ENCODE measurements around the gene ITIH2.
A peak's percentile ranks its signal among the peaks of the same experiment; 100 is the strongest.
"Not testable (repeated sequence)": the region's sequence is repeated elsewhere in the genome, so short reads cannot be mapped to it uniquely, and the experiment has no call there.

The ITIH2 gene, protein sequence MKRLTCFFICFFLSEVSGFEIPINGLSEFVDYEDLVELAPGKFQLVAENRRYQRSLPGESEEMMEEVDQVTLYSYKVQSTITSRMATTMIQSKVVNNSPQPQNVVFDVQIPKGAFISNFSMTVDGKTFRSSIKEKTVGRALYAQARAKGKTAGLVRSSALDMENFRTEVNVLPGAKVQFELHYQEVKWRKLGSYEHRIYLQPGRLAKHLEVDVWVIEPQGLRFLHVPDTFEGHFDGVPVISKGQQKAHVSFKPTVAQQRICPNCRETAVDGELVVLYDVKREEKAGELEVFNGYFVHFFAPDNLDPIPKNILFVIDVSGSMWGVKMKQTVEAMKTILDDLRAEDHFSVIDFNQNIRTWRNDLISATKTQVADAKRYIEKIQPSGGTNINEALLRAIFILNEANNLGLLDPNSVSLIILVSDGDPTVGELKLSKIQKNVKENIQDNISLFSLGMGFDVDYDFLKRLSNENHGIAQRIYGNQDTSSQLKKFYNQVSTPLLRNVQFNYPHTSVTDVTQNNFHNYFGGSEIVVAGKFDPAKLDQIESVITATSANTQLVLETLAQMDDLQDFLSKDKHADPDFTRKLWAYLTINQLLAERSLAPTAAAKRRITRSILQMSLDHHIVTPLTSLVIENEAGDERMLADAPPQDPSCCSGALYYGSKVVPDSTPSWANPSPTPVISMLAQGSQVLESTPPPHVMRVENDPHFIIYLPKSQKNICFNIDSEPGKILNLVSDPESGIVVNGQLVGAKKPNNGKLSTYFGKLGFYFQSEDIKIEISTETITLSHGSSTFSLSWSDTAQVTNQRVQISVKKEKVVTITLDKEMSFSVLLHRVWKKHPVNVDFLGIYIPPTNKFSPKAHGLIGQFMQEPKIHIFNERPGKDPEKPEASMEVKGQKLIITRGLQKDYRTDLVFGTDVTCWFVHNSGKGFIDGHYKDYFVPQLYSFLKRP

DNA sequence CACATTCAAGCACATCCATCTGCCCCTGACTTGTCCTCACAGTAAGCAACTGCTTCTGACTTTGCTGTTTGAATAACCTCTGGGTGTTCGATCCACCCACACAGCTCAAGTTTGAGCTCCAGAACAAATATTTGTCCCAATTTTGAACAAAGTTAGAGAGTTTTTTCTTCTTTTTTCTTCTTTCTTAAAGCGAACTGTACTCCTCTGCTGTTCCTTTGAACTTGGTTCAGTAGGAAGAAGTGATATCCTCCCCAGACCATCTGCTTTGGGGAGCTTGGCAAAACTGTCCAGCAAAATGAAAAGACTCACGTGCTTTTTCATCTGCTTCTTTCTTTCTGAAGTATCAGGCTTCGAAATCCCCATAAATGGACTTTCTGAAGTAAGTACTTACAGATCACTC is at the start of gene ITIH2:
Gene ITIH2, plus strand, starts transcription at position 177 of the 400 bp plus-strand sequence. Its CDS starts 119 bp downstream, at position 296.
- no peak for DNase-seq

DNA sequence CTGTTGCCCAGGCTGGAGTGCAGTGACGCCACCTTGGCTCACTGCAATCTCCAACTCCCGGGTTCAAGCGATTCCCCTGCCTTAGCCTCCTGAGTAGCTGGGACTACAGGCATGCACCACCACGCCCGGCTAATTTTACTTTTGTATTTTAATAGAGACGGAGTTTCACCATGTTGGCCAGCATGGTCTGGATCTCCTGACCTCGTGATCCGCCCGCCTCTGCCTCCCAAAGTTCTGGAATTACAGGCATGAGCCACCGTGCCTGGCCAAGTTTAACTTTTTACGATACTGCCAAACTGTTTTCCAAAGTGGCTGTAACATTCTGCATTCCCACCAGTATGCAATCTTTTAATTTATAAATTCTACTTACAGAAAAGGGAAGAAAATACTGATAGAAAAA is 46.0 kb upstream of the ITIH2 start:
- DNase-seq, result not testable (repeated sequence)

DNA sequence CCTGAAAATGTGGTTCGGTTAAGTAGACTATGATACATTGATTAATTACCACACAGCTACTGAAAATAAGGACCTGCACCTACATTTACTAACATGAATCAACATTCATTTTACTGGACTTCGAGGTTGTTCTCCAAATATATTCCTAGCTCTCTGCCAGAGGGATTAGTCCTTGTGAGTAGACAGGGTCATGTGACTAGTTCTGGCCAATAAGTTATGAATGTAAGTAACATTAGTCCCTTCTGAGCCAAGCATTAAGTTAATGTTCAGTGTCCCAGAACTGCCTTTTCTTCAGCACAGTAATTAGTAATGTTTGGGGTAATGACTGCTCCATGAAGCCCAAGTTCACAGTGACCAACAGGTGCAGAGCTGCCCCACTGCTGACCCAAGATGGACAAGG is 45.6 kb upstream of the ITIH2 start:
- DNase-seq, result no peak

DNA sequence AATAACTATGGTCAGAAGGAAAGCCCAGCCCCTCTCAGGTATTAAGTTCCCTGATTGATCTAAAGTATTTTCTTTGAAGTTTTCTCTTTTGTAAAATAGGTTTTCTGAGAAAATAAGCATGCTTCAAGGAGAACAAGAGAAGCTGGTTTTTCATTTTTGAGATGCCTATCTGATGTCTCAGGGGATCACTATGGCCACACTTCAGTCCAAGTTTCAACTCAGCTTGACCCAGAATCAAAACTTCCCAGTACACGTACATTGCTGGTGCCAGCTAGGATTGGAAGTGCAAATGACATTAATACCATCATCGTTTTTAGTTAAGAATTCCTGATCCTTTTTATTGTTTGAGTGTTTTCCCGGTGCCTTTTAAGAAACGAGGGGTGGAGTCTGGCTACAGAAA is 43.6 kb upstream of the ITIH2 start:
- DNase-seq, result no peak

DNA sequence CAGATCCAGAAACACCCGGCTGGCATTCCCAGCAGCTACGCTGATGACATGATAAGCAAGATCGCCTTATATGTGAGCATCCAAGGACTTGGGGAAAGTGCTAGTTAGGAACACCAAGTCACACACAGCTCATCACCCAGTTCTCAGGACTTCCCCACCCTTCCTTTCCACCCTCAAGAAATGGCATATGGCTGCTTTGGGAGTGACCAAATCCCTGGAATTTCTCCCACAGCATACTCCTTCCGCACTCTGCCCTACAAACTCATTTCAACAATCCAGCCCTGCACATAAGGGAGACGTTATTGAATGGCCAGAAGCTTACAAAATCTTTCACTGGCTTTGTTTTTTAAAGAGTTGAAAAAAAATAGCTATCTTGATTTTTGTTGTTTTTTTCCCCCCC is 40.6 kb upstream of the ITIH2 start:
- no peak for DNase-seq

DNA sequence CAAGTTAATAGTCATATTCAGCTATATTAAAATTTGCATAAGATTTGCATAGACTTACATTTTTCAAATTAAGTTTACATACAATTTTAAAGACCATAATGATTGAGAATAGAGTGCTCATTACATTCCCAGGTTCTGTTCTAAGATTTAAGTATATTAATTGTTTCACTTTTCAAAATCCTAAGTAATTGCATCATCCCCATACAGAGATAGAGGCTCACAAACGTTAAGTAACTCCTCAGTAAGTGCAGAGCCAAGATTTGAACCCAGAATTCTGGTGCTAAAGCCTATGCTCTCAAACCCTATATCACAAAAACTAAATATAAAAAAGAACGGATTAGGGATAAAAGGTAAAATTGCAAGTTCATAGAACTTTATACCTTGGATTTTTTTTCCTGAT is 38.4 kb upstream of the ITIH2 start:
- no peak for DNase-seq

DNA sequence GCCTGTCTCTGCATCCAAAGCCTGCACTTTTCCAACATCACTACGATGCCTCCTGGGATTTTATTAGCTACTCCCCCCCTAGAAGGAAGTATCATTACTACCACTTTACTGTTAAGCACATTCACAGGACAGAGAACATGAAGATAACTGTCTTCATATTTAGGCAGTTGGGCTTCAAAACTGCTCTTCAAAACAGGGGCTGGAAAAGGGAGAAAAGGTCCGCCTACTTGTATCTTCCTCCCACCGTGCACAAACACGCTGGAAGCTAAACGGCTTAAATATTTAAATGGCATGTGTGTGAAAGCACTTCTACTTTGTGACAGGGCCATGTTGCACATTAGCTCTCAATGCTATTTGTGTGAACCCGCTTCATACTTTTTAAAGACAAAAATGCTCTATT is 37.3 kb upstream of the ITIH2 start:
- no peak for DNase-seq

DNA sequence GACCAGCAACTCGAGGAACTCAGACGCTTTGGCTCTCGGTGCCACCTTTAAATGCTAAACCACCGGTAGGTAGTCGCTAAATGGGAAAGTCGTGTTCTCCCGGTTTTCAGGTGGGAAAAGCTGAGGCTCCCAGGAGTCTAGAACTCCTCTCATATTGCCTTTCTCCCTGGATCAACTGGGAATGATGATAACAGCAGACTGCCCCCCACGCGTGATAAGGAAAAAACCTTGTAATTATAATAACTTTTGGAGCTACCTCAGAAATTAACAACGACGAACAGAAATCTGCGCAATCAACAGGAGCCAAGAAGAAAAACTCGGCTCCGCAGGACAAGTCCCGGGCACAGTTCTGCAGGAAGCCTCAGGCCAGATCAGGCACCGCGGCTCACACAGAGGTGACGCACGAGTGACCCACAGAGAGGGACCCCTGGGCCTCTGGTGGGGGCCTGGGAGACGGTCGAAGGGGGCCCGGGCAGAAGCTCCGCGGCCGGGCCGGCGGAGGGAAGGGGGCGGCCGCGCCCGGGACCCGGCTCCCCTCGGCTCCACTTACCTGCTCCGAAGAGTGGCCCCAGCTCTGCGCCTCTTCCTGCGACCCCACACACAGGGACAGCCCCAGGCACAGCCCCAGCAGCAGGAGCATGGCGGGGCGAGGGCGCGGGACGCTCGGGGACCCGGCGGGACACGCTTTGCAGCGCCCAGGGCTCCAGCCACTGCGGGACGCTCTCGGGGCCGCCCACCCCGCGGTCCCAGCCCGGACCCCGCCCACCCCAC is 36.7 kb upstream of the ITIH2 start, which contains the start of gene ITIH5:
Gene ITIH5, minus strand, starts transcription at position 714 of the 771 bp plus-strand sequence. Its CDS starts 74 bp downstream, at position 640.
- DNase-seq, result no peak

DNA sequence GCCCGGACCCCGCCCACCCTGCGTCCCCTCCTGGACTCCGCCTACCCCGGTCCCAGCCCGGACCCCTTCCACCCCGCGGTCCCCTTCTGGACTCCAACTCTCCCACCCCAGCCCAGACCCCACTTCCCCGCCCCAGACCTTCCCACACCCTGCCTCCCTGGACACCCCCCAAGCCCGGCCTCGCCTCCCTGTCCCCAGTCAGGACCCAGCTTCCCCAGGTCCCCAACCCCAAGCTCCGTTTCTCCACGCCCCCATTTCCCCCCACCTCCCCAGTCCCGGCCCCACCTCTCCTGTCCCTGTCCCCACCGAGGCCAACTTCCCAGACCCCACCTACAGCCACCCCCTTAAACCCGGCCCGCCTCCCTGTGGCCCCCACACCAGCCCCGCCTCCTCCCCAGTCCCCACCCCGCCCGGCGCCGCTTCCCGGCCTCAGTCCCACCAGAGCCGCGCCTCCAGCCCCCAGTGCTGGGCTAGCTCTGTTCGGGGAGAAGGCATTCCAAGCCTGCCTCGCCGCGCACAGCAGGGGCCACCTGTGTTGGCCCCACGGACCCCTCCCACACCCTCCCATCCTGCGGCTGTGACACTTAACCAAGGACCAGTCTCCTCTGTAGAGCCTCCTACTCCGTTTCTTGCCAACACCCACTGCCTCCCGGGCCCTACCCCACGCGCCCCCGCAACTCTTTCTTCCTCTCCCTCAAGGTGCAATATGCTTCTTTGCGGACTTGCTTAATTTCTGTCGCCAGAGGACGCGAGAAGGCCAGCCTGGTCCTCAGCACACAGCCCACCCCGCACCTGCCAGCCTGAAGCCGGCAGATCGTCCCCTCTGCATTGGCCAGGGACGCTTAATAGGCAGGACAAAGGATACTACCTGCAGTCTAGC is 35.6 kb upstream of the ITIH2 start:
- no peak for DNase-seq

DNA sequence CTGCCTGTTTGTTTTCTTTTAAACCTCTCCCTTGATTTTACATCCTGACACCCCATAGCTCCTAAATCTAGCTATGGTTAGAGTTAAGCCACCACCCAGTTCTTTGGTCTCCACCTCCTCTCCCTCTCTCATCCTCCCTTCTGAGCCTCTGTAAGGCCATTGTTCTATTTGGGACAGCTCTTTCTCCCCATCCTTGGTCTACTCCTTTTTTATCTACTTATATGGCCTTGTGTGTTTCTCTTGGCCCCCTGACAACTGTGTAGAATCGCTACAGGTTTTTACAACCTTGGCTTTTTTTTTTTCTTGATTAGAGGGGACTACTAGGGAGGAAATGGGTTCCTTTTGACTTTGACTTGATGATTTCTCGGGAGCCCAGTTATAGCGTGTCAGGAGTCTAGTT is 33.0 kb upstream of the ITIH2 start:
- DNase-seq, result no peak

DNA sequence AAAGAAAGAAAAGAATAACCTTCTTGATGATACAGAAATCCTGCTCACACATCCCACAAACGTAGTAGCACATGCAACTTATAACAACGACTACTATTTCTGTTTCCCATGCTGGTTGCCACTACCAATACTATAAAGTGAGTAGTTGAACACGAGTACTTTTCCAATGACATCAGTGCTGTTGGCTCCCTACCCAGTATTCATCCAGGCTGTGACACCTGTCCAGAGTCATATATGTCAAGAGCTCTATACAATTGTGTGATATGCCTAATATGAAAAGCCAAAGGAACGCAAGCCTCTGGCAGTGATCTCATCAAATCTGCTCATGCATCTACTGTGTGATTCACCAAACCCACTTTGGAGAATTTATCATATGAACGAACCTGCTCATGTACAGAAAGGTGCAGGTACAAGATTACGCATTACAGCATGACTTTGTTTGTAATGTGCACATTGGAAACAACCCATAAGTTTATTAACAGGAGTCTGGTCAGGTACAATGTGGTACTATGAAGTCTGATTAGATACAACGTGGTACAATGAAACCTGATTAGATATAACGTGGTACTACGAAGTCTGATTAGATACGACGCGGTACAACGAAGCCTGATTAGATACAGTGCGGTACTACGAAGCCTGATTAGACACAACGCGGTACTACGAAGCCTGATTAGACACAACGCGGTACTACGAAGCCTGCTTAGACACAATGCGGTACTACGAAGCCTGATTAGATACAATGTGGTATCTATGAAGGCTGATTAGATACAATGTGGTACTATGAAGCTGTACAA is 30.6 kb upstream of the ITIH2 start:
- no peak for DNase-seq

DNA sequence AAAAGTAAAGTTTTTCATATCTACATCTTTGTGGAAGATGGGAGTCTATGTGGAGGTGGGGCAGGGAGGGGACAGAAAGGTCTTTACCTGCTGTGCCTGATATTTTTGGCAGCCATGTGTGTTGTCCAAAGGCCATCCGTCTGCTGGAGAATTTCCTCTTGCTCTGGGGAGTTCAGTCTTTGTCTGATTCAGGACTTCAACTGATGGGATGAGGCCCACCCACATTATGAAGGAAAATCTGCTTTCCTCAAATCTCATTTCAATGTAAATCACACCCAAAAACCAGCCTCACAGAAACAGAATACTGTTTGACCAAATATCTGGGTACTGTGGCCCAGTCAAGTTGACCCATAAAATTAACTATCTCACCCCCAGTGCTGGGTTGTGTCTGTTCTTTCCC is 23.9 kb upstream of the ITIH2 start:
- no peak for DNase-seq

DNA sequence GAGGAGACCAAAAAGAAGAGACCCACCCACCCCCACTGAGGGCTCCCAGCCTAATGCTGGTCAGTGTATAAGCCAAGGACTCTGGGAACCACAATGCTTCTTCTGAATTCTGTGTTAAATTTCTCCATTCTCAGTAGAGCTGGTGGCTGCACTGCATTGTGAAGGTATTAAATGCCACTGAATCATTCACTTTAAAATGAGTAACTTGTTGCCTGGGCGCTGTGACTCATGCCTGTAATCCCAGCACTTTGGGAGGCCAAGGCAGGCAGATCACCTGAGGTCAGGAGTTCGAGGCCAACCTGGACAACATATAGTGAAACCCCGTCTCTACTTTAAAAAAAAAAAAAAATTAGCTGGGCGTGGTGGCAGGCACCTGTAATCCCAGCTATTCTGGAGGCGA is 23.0 kb upstream of the ITIH2 start:
- DNase-seq, result not testable (repeated sequence)

DNA sequence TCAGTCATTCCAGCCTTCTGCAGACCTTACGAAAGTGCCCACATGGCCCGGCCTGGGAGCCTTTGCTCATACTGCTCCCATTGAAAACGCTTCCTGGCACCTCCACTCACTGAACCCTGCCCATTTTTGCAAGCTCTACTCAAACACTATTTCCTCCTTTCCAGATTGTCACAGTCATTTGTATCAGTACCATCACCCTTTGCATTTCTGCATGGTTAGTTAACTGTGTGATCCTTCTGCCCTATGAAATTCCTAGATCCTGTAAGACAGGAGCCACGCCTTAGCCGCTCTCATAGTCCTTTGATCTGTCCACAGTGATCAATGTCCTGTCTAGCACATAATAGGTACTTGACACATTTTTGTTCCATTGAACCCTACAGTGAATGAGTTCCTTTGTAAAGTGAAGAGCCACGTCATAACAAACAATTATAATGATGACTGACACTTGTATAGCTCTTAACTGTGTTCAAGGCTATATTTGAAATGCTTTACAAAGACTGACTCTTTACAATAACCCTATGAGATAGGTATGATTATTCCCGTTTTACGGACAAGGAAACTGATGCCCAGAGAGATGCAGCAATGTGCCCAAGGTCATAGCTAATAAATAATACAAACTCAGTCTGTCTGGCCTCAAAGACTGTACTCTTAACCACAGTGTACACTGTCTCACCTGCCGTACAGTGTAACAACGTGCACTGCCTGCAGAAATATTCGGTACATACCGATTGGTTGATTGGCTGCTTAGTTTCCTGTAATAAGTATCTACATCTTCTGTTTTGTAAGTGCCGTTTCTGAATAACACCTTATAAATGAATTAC is 16.6 kb upstream of the ITIH2 start:
- no peak for DNase-seq

DNA sequence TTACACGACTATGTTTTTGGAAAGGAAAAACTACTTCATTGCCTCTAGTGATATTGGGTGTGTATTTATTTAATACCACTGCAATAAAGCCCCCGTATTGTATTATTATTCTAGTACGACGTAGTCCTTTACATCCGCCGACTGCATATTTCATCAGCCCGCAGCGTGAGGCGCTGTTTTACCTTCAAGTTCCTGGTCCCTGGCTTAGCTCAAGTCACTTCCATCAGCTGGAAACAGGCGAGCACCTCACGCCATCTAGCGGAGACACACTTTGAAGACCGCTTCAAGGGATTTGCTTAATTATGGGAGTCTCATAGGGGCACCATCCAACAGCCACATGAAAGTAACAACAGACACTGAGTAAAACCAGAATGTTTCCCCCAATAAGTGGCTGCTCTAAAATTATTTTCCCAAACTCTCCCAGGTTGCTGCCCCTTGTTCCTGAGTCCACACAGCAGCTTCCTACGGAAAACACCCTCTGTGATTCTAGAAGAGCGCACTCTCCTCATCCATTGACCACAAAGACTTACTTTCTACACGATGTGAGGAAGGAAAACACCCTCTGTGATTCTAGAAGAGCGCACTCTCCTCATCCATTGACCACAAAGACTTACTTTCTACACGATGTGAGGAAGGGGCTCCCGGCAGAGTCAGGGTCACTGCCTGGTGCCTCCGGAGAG is 15.7 kb upstream of the ITIH2 start:
- DNase-seq, result peak; percentile 80

DNA sequence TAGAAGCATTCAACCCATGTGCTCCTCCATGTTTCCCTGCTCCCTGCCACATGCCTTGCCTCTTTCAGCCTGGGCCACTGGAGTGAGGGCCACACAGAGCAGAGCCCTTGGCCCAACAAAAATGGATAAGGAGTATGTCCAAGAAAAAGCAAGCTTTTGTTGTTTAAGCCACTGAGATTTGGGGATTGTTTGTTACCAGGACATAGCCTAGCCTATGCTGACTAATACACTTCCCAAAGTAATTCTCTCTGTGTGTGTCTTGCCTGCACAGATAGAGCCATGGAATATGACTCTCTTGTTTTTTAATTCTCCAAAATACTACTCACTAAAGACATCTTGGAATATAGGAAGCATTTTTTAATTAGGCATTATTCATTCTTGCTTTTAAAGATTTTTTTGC is 13.5 kb upstream of the ITIH2 start:
- no peak for DNase-seq

DNA sequence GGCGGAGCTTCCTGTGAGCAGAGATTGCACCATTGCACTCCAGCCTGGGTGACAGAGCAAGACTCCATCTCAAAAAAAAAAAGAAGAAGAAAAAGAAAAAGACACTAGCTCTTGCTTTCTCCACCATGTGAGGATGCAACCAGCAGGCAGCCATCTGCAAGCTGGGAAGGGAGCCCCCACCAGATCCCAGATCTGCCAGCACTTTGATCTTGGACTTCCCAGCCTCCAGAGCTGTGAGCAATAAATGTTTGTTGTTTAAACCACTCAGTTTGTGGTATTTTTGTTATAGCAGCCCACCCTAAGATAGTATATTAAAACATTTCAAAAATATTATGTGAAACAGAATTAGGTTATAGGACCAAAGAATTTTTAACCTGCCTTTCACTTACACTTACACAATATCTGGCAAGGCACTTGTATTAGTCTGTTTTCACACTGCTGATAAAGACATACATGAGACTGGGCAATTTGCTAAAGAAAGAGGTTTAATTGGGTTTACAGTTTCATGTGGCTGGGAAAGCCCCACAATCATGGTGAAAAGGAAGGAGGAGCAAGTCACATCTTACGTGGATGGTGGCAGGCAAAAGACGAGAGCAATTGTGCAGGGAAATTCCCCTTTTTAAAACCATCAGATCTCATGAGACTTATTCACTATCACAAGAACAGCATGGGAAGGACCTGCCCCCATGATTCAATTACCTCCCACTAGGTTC is 12.1 kb upstream of the ITIH2 start:
- not testable (repeated sequence) for DNase-seq

DNA sequence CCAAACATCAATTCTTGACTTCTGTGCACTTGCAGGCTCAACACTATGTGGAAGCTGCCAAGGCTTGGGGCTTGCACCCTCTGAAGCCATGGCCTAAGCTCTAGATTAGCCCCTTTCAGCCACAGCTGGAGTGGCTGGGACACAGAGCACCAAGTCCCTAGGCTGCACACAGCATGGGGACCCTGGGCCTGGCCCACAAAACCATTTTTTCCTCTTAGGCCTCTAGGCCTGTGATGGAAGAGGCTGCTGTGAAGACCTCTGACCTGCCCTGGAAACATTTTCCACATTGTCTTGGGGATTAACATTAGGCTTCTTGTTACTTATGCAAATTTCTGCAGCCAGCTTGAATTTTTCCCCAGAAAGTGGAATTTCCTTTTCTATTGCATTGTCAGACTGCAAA is 10.7 kb upstream of the ITIH2 start:
- DNase-seq, result not testable (repeated sequence)

DNA sequence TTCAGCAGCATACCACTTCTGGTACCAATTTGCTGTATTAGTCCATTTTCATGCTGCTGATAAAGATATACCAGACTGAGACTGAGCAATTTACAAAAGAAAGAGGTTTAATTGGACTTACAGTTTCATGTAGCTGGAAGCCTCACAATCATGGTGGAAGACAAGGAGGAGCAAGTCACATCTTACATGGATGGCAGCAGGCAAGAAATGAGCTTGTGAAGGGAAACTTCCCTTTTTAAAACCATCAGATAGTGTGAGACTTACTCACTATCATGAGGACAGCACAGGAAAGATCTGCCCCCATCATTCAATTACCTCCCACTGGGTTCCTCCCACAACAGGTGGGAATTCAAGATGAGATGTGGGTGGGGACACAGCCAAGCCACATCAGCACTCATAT is 9.9 kb upstream of the ITIH2 start:
- not testable (repeated sequence) for DNase-seq

Data from CD4-positive, alpha-beta T cell treated with Interleukin-10 for 1 hour (primary cell).